HepG2 (cell line): ENCODE measurements around the gene MIA3. TPM values are rescaled to one million over a fixed set of nuclear protein-coding genes. Genes with fewer than 3 reads are reported as not detected.

Source experiments
- HNRNPK ChIP-seq: fragments of 200-400 bp; formaldehyde crosslinking; IDR thresholded peaks from 2 replicates; pipeline ENCODE4 v1.6.1; 2018; ENCODE audit warnings: low read length, low read depth, moderate library complexity, mild to moderate bottlenecking; ENCODE audit not compliant: poor library complexity, severe bottlenecking
- IRF9 ChIP-seq: sonication (generic); formaldehyde crosslinking; IDR thresholded peaks from 2 replicates; pipeline ENCODE4 v1.8.0; 2022; ENCODE audit warnings: missing genetic modification reagents, mild to moderate bottlenecking, borderline replicate concordance
- MAFK ChIP-seq, 2 experiments: IDR thresholded peaks in 1 of 2; conservative IDR thresholded peaks in 1 of 2; 2 replicates each; pipeline ENCODE4 v1.6.1; 2011; ENCODE audit warnings: improper control_type of control experiment in 2 of 2, low read length in 2 of 2
- MATR3 ChIP-seq: sonication (generic); formaldehyde crosslinking; IDR thresholded peaks from 2 replicates; pipeline ENCODE4 v1.4.0; 2020; ENCODE audit warnings: missing genetic modification reagents
- MIXL1 ChIP-seq: IDR thresholded peaks from 2 replicates; pipeline ENCODE4 v1.6.1; 2016
- MTA3 ChIP-seq: sonication (generic); formaldehyde crosslinking; IDR thresholded peaks from 2 replicates; pipeline ENCODE4 v1.4.0; 2020; ENCODE audit warnings: missing genetic modification reagents
- NFE2L2 ChIP-seq: fragments of 150-350 bp; IDR thresholded peaks from 2 replicates; pipeline ENCODE4 v1.6.1; 2014; ENCODE audit warnings: low read length
- NFYB ChIP-seq: sonication (generic); formaldehyde crosslinking; IDR thresholded peaks from 2 replicates; pipeline ENCODE4 v1.4.0; 2020; ENCODE audit warnings: missing genetic modification reagents
- NRL ChIP-seq: sonication (generic); formaldehyde crosslinking; IDR thresholded peaks from 2 replicates; pipeline ENCODE4 v1.5.0; 2020; ENCODE audit warnings: missing genetic modification reagents, mild to moderate bottlenecking, moderate library complexity, borderline replicate concordance
- PRMT3 ChIP-seq: sonication (generic); formaldehyde crosslinking; IDR thresholded peaks from 2 replicates; pipeline ENCODE4 v1.8.1; 2022; ENCODE audit warnings: low read depth, mild to moderate bottlenecking, moderate library complexity, missing genetic modification reagents, borderline replicate concordance
- RARA ChIP-seq: IDR thresholded peaks from 2 replicates; pipeline ENCODE4 v1.6.1; 2016; ENCODE audit warnings: missing genetic modification reagents, missing compliant biosample characterization
- SP4 ChIP-seq: sonication (generic); formaldehyde crosslinking; IDR thresholded peaks from 2 replicates; pipeline ENCODE4 v1.8.1; 2023; ENCODE audit warnings: mild to moderate bottlenecking, missing genetic modification reagents
- SSRP1 ChIP-seq: IDR thresholded peaks from 2 replicates; pipeline ENCODE4 v1.6.1; 2016; ENCODE audit warnings: control low read depth
- TFDP1 ChIP-seq: IDR thresholded peaks from 2 replicates; pipeline ENCODE4 v1.6.1; 2016; ENCODE audit warnings: missing compliant biosample characterization, missing genetic modification reagents, borderline replicate concordance
- THYN1 ChIP-seq: sonication (generic); formaldehyde crosslinking; IDR thresholded peaks from 2 replicates; pipeline ENCODE4 v1.8.1; 2023; ENCODE audit warnings: low read depth, mild to moderate bottlenecking, moderate library complexity, missing genetic modification reagents, borderline replicate concordance
- WIZ ChIP-seq: sonication (generic); formaldehyde crosslinking; IDR thresholded peaks from 2 replicates; pipeline ENCODE4 v1.5.1; 2020; ENCODE audit warnings: mild to moderate bottlenecking, missing genetic modification reagents
- ZIK1 ChIP-seq: sonication (generic); formaldehyde crosslinking; IDR thresholded peaks from 2 replicates; pipeline ENCODE4 v1.5.0; 2020; ENCODE audit warnings: mild to moderate bottlenecking, low read depth, missing genetic modification reagents, borderline replicate concordance
- ZNF230 ChIP-seq: sonication (generic); formaldehyde crosslinking; IDR thresholded peaks from 2 replicates; pipeline ENCODE4 v1.4.0; 2020; ENCODE audit warnings: mild to moderate bottlenecking, missing genetic modification reagents
- ZNF274 ChIP-seq: sonication (generic); formaldehyde crosslinking; IDR thresholded peaks from 2 replicates; pipeline ENCODE4 v1.5.1; 2020; ENCODE audit warnings: mild to moderate bottlenecking, missing genetic modification reagents
- ZNF446 ChIP-seq: sonication (generic); formaldehyde crosslinking; IDR thresholded peaks from 2 replicates; pipeline ENCODE4 v1.5.0; 2020; ENCODE audit warnings: mild to moderate bottlenecking, missing genetic modification reagents
- ZNF552 ChIP-seq: sonication (generic); formaldehyde crosslinking; IDR thresholded peaks from 2 replicates; pipeline ENCODE4 v1.9.0; 2022; ENCODE audit warnings: missing genetic modification reagents, mild to moderate bottlenecking, borderline replicate concordance
- ZNF672 ChIP-seq: sonication (generic); formaldehyde crosslinking; IDR thresholded peaks from 2 replicates; pipeline ENCODE4 v1.8.1; 2022; ENCODE audit warnings: missing genetic modification reagents
- polyA plus RNA-seq, 8 experiments: library from polyadenylated mRNA; depleted of rRNA in 3 of 8; stranded (reverse) in 7 of 8; unstranded in 1 of 8; fragments of >200 nt; fragmentation: Illumina TruSeq in 4 of 8; extraction: Trizol in 4 of 8; gene quantifications; 2 replicates each; pipeline versions ENCODE4 v1.2.1 to v1.2.3, GENCODE V29; 2011 to 2016; ENCODE audit warnings: low read depth in 4 of 8, missing spikeins in 1 of 8, mixed read lengths in 1 of 8; ENCODE audit not compliant: insufficient read depth in 1 of 8
- total RNA-seq, 5 experiments: library from RNA; depleted of rRNA; stranded (reverse); fragments of >200 nt; fragmentation: Illumina TruSeq; extraction: Trizol; gene quantifications; 2 replicates each; pipeline ENCODE4 v1.2.3, GENCODE V29; 2016; ENCODE audit warnings: low read depth in 1 of 5
- TF ChIP-seq, protein P1 (sequence below): sonication (generic); formaldehyde crosslinking; IDR thresholded peaks from 2 replicates; pipeline ENCODE4 v1.8.0; 2022; ENCODE audit warnings: low read depth, missing genetic modification reagents
- TF ChIP-seq, protein P2 (sequence below): sonication (generic); formaldehyde crosslinking; IDR thresholded peaks from 2 replicates; pipeline ENCODE4 v1.5.0; 2020; ENCODE audit warnings: mild to moderate bottlenecking, missing genetic modification reagents
- TF ChIP-seq, protein P3 (sequence below): IDR thresholded peaks from 2 replicates; pipeline ENCODE4 v1.6.1; 2016; ENCODE audit warnings: missing compliant biosample characterization, missing genetic modification reagents, borderline replicate concordance

MIA3 gene
- total and polyA plus RNA-seq, 2 of the 13 experiments (the other 11 are each of a cell fraction or from before 2014, with no cell fraction given) = 45.6 to 48.7 TPM

GRCh38 chr1:222643938-222644635 is 26.2 kb downstream of the MIA3 start (continued):
- TF ChIP-seq ZIK1 (CRISPR knock-in tag) (peak; percentile 62; the same call in 1 of the 2 replicates), ZNF274 (CRISPR knock-in tag) (no peak; the same call in 1 of the 2 replicates), ZNF230 (CRISPR knock-in tag) (no peak; the same call in 1 of the 2 replicates), NRL (CRISPR knock-in tag) (no peak; the same call in 1 of the 2 replicates), THYN1 (CRISPR knock-in tag) (no peak), IRF9 (CRISPR knock-in tag) (no peak), MAFK (conservative IDR thresholded peaks at IDR 0.05 in 1 of 2, IDR thresholded peaks at IDR 0.05 in 1 of 2; ENCODE audit: low read length in 2 of 2) (no peak), WIZ (CRISPR knock-in tag) (no peak), ZNF552 (CRISPR knock-in tag) (no peak; the same call in 1 of the 2 replicates), RARA (CRISPR knock-in tag) (no peak), ZNF446 (no peak), TFDP1 (CRISPR knock-in tag) (no peak; the same call in 1 of the 2 replicates), SSRP1 (no peak), PRMT3 (CRISPR knock-in tag) (no peak), SP4 (CRISPR knock-in tag) (peak; percentile 86), MIXL1 (no peak; the same call in 1 of the 2 replicates), HNRNPK (no peak), NFYB (CRISPR knock-in tag) (peak; percentile 75), ZNF672 (CRISPR knock-in tag) (no peak), NFE2L2 (peak; percentile 25; the same call in 1 of the 2 replicates), MTA3 (CRISPR knock-in tag) (no peak), MATR3 (no peak)
- TF ChIP-seq, protein P1, sequence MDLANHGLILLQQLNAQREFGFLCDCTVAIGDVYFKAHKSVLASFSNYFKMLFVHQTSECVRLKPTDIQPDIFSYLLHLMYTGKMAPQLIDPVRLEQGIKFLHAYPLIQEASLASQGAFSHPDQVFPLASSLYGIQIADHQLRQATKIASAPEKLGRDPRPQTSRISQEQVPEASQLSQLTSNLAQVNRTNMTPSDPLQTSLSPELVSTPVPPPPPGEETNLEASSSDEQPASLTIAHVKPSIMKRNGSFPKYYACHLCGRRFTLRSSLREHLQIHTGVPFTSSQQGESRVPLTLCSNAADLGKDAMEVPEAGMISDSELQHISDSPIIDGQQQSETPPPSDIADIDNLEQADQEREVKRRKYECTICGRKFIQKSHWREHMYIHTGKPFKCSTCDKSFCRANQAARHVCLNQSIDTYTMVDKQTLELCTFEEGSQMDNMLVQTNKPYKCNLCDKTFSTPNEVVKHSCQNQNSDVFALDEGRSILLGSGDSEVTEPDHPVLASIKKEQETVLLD (CRISPR knock-in tag) = no peak
- TF ChIP-seq, protein P2, sequence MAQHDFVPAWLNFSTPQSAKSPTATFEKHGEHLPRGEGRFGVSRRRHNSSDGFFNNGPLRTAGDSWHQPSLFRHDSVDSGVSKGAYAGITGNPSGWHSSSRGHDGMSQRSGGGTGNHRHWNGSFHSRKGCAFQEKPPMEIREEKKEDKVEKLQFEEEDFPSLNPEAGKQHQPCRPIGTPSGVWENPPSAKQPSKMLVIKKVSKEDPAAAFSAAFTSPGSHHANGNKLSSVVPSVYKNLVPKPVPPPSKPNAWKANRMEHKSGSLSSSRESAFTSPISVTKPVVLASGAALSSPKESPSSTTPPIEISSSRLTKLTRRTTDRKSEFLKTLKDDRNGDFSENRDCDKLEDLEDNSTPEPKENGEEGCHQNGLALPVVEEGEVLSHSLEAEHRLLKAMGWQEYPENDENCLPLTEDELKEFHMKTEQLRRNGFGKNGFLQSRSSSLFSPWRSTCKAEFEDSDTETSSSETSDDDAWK (CRISPR knock-in tag) = no peak
- TF ChIP-seq, protein P3, sequence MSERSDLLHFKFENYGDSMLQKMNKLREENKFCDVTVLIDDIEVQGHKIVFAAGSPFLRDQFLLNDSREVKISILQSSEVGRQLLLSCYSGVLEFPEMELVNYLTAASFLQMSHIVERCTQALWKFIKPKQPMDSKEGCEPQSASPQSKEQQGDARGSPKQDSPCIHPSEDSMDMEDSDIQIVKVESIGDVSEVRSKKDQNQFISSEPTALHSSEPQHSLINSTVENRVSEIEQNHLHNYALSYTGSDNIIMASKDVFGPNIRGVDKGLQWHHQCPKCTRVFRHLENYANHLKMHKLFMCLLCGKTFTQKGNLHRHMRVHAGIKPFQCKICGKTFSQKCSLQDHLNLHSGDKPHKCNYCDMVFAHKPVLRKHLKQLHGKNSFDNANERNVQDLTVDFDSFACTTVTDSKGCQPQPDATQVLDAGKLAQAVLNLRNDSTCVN (CRISPR knock-in tag) = no peak
